K562 (cell line): ENCODE measurements around the gene DST. TPM values are rescaled to one million over a fixed set of nuclear protein-coding genes. Genes with fewer than 3 reads are reported as not detected.

Experiments used
- ATAC-seq: fragments of 200-7000 bp; cut with Tn5 transposase; 3 replicates; pipeline ENCODE4 v1.9.1; 2020; ENCODE audit warnings: moderate library complexity
- Bru-seq: library from RNA; stranded (reverse); fragments of 400-500 nt; gene quantifications from one replicate; lab custom pipeline; 2021; lab: Mats Ljungman, UMichigan
- BruChase-seq, 2 experiments: library from RNA; stranded (reverse); fragments of 400-500 nt; gene quantifications; one replicate each; lab custom pipeline; 2021; lab: Mats Ljungman, UMichigan
- BruUV-seq: library from RNA; stranded (reverse); fragments of 400-500 nt; replicated peaks from 2 replicates; lab custom pipeline; 2021; lab: Mats Ljungman, UMichigan
- CTCF ChIA-PET: fragments of 300-600 bp; formaldehyde crosslinking; extraction: SDS; loops from one replicate; lab custom pipeline; 2021; ENCODE audit warnings: low intra/inter-chr PET ratio; lab: Yijun Ruan, JAX
- POLR2A ChIA-PET: fragments of 300-600, 350-650 bp; sonication (Branson Sonifier 250); formaldehyde crosslinking; extraction: SDS; loops from one replicate; lab custom pipeline; 2021; ENCODE audit warnings: antibody characterized with exemption, inconsistent platforms; lab: Yijun Ruan, JAX
- DNase-seq, 4 experiments: peaks; one replicate each; pipeline versions ENCODE4 v3.0.0 to v3.0.0-alpha.2; 2011 to 2018; ENCODE audit warnings: low spot score in 3 of 4, mixed read lengths in 3 of 4; ENCODE audit errors: extremely low read depth in 1 of 4
- FAIRE-seq: peaks from 2 replicates; lab custom pipeline; 2011; peaks lifted over from hg19 to GRCh38; lab: Jason Lieb, UNC
- H2AFZ ChIP-seq: 2 replicates; pipeline ENCODE4 v1.6.0; 2011; ENCODE audit warnings: low read depth, low read length, control low read depth, inconsistent platforms
- H3K27ac ChIP-seq: fragments of 200-600 bp; 3 replicates; pipeline ENCODE4 v1.8.0; 2011; ENCODE audit warnings: low read depth, mild to moderate bottlenecking, control low read depth, inconsistent platforms, low read length, moderate library complexity, mixed read lengths; ENCODE audit errors: extremely low read depth
- H3K27me3 ChIP-seq, 2 experiments: fragments of 300-600 bp in 1 of 2; 2 replicates in 1 of 2; 3 replicates in 1 of 2; pipeline versions ENCODE4 v1.6.0 to v1.8.0; 2011; ENCODE audit warnings: inconsistent platforms in 2 of 2, low read length in 2 of 2, mild to moderate bottlenecking in 1 of 2, mixed read lengths in 1 of 2, moderate library complexity in 1 of 2; ENCODE audit not compliant: control insufficient read depth in 2 of 2, insufficient read depth in 2 of 2
- H3K36me3 ChIP-seq: fragments of 300-600 bp; 3 replicates; pipeline ENCODE4 v1.8.0; 2011; ENCODE audit warnings: mild to moderate bottlenecking, low read length, inconsistent platforms; ENCODE audit not compliant: control insufficient read depth, insufficient read depth
- H3K4me1 ChIP-seq, 2 experiments: fragments of 200-600 bp in 1 of 2; replicated peaks in 1 of 2; 2 replicates in 1 of 2; 3 replicates in 1 of 2; pipeline versions ENCODE4 v1.5.1 to v1.8.0; 2011; ENCODE audit warnings: inconsistent platforms in 2 of 2, low read length in 2 of 2, mild to moderate bottlenecking in 1 of 2, mixed read lengths in 1 of 2, moderate library complexity in 1 of 2; ENCODE audit not compliant: control insufficient read depth in 2 of 2, insufficient read depth in 2 of 2
- H3K4me2 ChIP-seq: 2 replicates; pipeline ENCODE4 v1.6.1; 2011; ENCODE audit warnings: low read length, control low read depth, inconsistent platforms, mixed read lengths; ENCODE audit not compliant: insufficient read depth
- H3K4me3 ChIP-seq: fragments of 200-600 bp; sonication (generic), shearing (Covaris generic); 2 replicates; pipeline ENCODE4 v1.5.1; 2016; ENCODE audit warnings: control low read depth, inconsistent platforms
- H3K79me2 ChIP-seq: fragments of 200-600 bp; 3 replicates; pipeline ENCODE4 v1.8.0; 2011; ENCODE audit warnings: low read length, inconsistent platforms; ENCODE audit not compliant: control insufficient read depth, insufficient read depth
- H3K9ac ChIP-seq, 2 experiments: 2 replicates each; pipeline versions ENCODE4 v1.6.0 to v1.6.1; 2011; ENCODE audit warnings: low read depth in 2 of 2, low read length in 2 of 2, control low read depth in 1 of 2, inconsistent platforms in 1 of 2, mild to moderate bottlenecking in 1 of 2, mixed read lengths in 1 of 2; ENCODE audit not compliant: insufficient read depth in 1 of 2
- H3K9me1 ChIP-seq: one replicate; pipeline ENCODE4 v1.6.0; 2011; ENCODE audit warnings: inconsistent platforms, mild to moderate bottlenecking, low read length, moderate library complexity; ENCODE audit not compliant: control insufficient read depth, insufficient read depth
- H3K9me3 ChIP-seq: replicated peaks from 2 replicates; pipeline ENCODE4 v1.5.1; 2011; ENCODE audit warnings: low read depth, low read length, inconsistent platforms; ENCODE audit not compliant: control insufficient read depth, insufficient read depth
- H4K20me1 ChIP-seq: replicated peaks from 2 replicates; pipeline ENCODE4 v1.6.1; 2011; ENCODE audit warnings: low read length, inconsistent platforms, mixed read lengths; ENCODE audit not compliant: control insufficient read depth, insufficient read depth
- CC2D1A ChIP-seq: fragments of 450-650 bp; IDR thresholded peaks from 2 replicates; pipeline ENCODE4 v1.6.1; 2017; ENCODE audit warnings: mild to moderate bottlenecking
- GATAD2B ChIP-seq: fragments of 450-650 bp; IDR thresholded peaks from 2 replicates; pipeline ENCODE4 v1.6.1; 2017; ENCODE audit warnings: mild to moderate bottlenecking, borderline replicate concordance
- JUN ChIP-seq, 2 experiments: sonication (generic) in 1 of 2; formaldehyde crosslinking in 1 of 2; IDR thresholded peaks; 2 replicates each; pipeline versions ENCODE4 v1.6.1 to v1.8.0; 2012 to 2022; ENCODE audit warnings: borderline replicate concordance in 2 of 2, mild to moderate bottlenecking in 2 of 2, improper control_type of control experiment in 1 of 2, low read depth in 1 of 2, low read length in 1 of 2, missing genetic modification reagents in 1 of 2
- SMARCA4 ChIP-seq: fragments of 450-650 bp; IDR thresholded peaks from 2 replicates; pipeline ENCODE4 v1.6.1; 2016
- ZBTB2 ChIP-seq: fragments of 450-650 bp; IDR thresholded peaks from 2 replicates; pipeline ENCODE4 v1.6.1; 2016; ENCODE audit warnings: antibody characterized with exemption
- ZBTB34 ChIP-seq: fragments of 250-450 bp; sonication (Bioruptor Pico); IDR thresholded peaks from 2 replicates; pipeline ENCODE4 v1.8.0; 2021; ENCODE audit warnings: mild to moderate bottlenecking, moderate library complexity
- ZNF253 ChIP-seq: fragments of 250-450 bp; sonication (Bioruptor Pico); conservative IDR thresholded peaks from 2 replicates; pipeline ENCODE4 v1.6.1; 2021; ENCODE audit warnings: mild to moderate bottlenecking
- WGBS: fragments of 100-300 bp; shearing (Covaris generic); methylation state at CpG from one replicate; pipeline ENCODE4 v1.1.6; 2016; ENCODE audit warnings: low coverage, mixed read lengths; ENCODE audit not compliant: insufficient coverage; ENCODE audit errors: missing lambda C conversion rate; 5-methylcytosine and 5-hydroxymethylcytosine counted together
- in situ Hi-C: fragments of 300-500 bp; cut with MboI; formaldehyde crosslinking; loops from 4 replicates; pipeline ENCODE4 v1.15.0; 2018; ENCODE audit warnings: inconsistent platforms, mixed read lengths
- intact Hi-C: fragments of 100-400 bp; cut with micrococcal nuclease; formaldehyde crosslinking; loops from 2 replicates; pipeline ENCODE4 v1.14.2; 2022
- long read RNA-seq, 3 experiments: library from polyadenylated mRNA in 2 of 3; library from RNA in 1 of 3; unstranded in 2 of 3; stranded (forward) in 1 of 3; transcript quantifications; one replicate each; pipeline ENCODE4 v2.0.0, GENCODE V29; 2019 to 2022
- polyA minus RNA-seq, 3 experiments: library from RNA; depleted of rRNA, polyadenylated mRNA; stranded (reverse); fragments of >200 nt; gene quantifications; 2 replicates each; pipeline ENCODE4 v1.2.3, GENCODE V29; 2011
- polyA plus RNA-seq, 8 experiments: library from polyadenylated mRNA; depleted of rRNA in 4 of 8; stranded (reverse) in 5 of 8; unstranded in 3 of 8; fragments of >200 nt; fragmentation: Nextera tagmentation in 2 of 8; fragmentation: Illumina TruSeq in 1 of 8; extraction: Ambion mirVana in 2 of 8; extraction: Trizol in 1 of 8; gene quantifications; 2 replicates each; pipeline versions ENCODE4 v1.2.1 to v1.2.3, GENCODE V29; 2011 to 2014; ENCODE audit warnings: inconsistent platforms in 1 of 8, missing spikeins in 1 of 8
- total RNA-seq, 7 experiments: library from RNA; depleted of rRNA in 6 of 7; stranded (reverse); fragments of >200 nt in 6 of 7; fragmentation: Illumina TruSeq in 2 of 7; extraction: Trizol in 2 of 7; gene quantifications; 2 replicates each; pipeline versions ENCODE4 v1.2.1 to v1.2.3, GENCODE V29; 2011 to 2021; ENCODE audit warnings: low replicate concordance in 1 of 7
- TF ChIP-seq, protein P1 (sequence below): sonication (generic); IDR thresholded peaks from 2 replicates; pipeline ENCODE4 v1.6.1; 2016

DST gene
- total RNA-seq (2011; cell fraction: chromatin; rRNA removed; ENCODE audit: low replicate concordance) = 25.4 and 91.0 TPM in 2 replicates
- 14.0 and 27.6 TPM in 2 replicates for total RNA-seq (2011; cell fraction: nucleolus; rRNA removed)
- 41.6 and 57.9 TPM in 2 replicates for total RNA-seq (2011; cell fraction: nucleoplasm; rRNA removed)
- total RNA-seq (2014; rRNA removed) (14.6 and 16.2 TPM in 2 replicates), total RNA-seq (2014; rRNA removed; fragmentation: Illumina TruSeq; extraction: Trizol) (21.9 and 24.6 TPM in 2 replicates), total RNA-seq (2015; rRNA removed; fragmentation: Illumina TruSeq; extraction: Trizol) (15.3 and 15.6 TPM in 2 replicates), total RNA-seq (2021) (20.3 and 21.8 TPM in 2 replicates), polyA plus RNA-seq (2011; rRNA removed) (3.5 and 6.7 TPM in 2 replicates), polyA plus RNA-seq (2014; fragmentation: Illumina TruSeq; extraction: Trizol) (11.5 and 13.3 TPM in 2 replicates), polyA plus RNA-seq (2014; fragmentation: Nextera tagmentation; extraction: Ambion mirVana) (1 to 10 TPM; 5.2 to 5.7 TPM), polyA plus RNA-seq (2014; rRNA removed) (10.5 and 10.9 TPM in 2 replicates), polyA minus RNA-seq (2011; rRNA and poly(A)+ RNA removed) (25.1 and 32.6 TPM in 2 replicates), Bru-seq, nascent RNA (percentile 54 among the genes with signal in this experiment), BruChase-seq, experiment 1, labeled RNA remaining after a 2-hour chase (percentile 62 among the genes with signal in this experiment), BruChase-seq, experiment 2, labeled RNA remaining after a 6-hour chase (percentile 62 among the genes with signal in this experiment)
- polyA plus RNA-seq (2011; cell fraction: cytosol; rRNA removed) = 2.0 and 3.9 TPM in 2 replicates
- polyA plus RNA-seq (2011; cell fraction: nucleus; rRNA removed) = 11.3 and 29.1 TPM in 2 replicates
- polyA plus RNA-seq (2012) = 10.0 and 20.2 TPM in 2 replicates
- polyA minus RNA-seq (2011; cell fraction: cytosol; rRNA and poly(A)+ RNA removed) = 5.7 and 9.4 TPM in 2 replicates
- polyA minus RNA-seq (2011; cell fraction: nucleus; rRNA and poly(A)+ RNA removed) = 38.4 and 44.3 TPM in 2 replicates
- long read RNA-seq, experiment 1, partial matches to known transcripts = 8 of 12 reads
- long read RNA-seq, experiment 1, other reads (novel, unspliced or antisense) = 4 of 12 reads
- long read RNA-seq, experiment 2, partial matches to known transcripts = 0 of 1 reads
- long read RNA-seq, experiment 2, other reads (novel, unspliced or antisense) = 1 of 1 reads
- long read RNA-seq, experiment 3, partial matches to known transcripts = 3 of 4 reads
- long read RNA-seq, experiment 3, other reads (novel, unspliced or antisense) = 1 of 4 reads

DNA sequence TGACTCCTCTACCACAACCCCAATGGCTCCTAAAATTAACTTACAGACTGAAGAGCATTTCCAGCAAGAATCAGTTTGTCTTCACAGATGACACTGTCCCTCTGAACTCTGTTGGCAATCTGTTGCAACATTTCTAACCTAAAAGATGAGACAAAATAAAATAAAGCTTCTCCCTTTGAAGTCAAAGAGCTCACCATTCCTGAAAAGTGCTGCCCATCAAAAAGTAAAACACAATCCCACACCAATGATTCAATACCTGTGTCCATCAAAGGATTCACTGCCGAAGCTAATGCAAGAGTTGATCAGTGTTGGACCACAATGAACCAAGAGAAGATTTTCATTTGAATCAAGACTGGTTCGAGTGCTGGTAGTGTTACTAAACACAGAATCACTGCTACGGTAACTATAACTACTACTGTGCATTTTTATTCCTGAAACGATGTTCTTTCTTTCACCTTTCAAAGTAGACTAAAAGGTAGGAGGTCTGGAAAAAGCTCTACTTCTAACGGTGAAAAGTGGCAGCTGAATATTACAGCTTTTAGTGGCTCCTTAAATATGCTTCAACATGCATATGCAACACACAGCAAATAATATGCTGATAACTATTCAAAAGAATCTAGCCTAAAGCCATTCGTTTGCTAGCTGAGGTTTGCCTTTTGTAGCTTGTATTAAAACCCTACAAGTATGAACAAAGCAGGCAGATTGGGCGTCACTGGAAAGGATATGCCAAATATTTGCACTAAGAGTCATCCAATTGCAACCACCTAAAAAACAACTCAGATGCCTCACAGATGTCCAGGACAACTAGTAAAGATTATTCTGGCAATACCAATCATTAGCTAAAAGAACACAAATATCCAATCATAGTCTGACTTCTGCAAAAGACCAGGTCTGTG lies at the start of gene DST:
Gene DST, minus strand, starts transcription at position 524 of the 896 bp plus-strand sequence.
- H3K27me3 ChIP-seq = no peaks in the 10 kb centered on the region
- H3K4me1 ChIP-seq = no peaks in the 10 kb centered on the region
- no peaks in the 10 kb centered on the region for H3K9me3 ChIP-seq
- ATAC-seq (no peak), DNase-seq (no peak), FAIRE-seq (no peak)
- H3K27ac ChIP-seq = no peak within 1 kb of the TSS
- 15% methylated on average over 7 of the region's 7 CpGs for WGBS
- no peak within 1 kb of the TSS for H3K9ac ChIP-seq
- CTCF ChIA-PET = no interaction called here
- intact Hi-C loops (no loop called here), in situ Hi-C loops (no loop called here)
- H3K36me3 ChIP-seq = no peaks in the 10 kb centered on the region
- no peak within 1 kb of the TSS for H3K4me2 ChIP-seq
- BruUV-seq = no TSS peak
- POLR2A ChIA-PET = interaction anchor here (0.6 to 1.2 kb wide), 2 partner anchors 38 to 45 kb away, joined by 3 read pairs; no protein-coding TSS in a partner anchor
- no peaks in the 10 kb centered on the region for H4K20me1 ChIP-seq
- no peak within 1 kb of the TSS for H2AFZ ChIP-seq
- H3K4me3 ChIP-seq = no peak within 1 kb of the TSS
- no peaks in the 10 kb centered on the region for H3K79me2 ChIP-seq
- no peaks in the 10 kb centered on the region for H3K9me1 ChIP-seq
- TF ChIP-seq SMARCA4 = no peak
- no peak for TF ChIP-seq CC2D1A
- no peak for TF ChIP-seq GATAD2B
- TF ChIP-seq JUN (IDR thresholded peaks at IDR 0.05; ENCODE audit: borderline replicate concordance, low read depth, low read length) = no peak
- TF ChIP-seq JUN (CRISPR knock-in tag; IDR thresholded peaks at IDR 0.05; ENCODE audit: borderline replicate concordance) = no peak
- no peak for TF ChIP-seq ZBTB2
- TF ChIP-seq ZNF253 = no peak
- no peak for TF ChIP-seq ZBTB34 (CRISPR knock-in tag)
- TF ChIP-seq, protein P1, sequence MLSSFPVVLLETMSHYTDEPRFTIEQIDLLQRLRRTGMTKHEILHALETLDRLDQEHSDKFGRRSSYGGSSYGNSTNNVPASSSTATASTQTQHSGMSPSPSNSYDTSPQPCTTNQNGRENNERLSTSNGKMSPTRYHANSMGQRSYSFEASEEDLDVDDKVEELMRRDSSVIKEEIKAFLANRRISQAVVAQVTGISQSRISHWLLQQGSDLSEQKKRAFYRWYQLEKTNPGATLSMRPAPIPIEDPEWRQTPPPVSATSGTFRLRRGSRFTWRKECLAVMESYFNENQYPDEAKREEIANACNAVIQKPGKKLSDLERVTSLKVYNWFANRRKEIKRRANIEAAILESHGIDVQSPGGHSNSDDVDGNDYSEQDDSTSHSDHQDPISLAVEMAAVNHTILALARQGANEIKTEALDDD = no peak
